KMS-11 (cell line): ENCODE data around the gene IL1R2.

ENCODE experiments used
- H2AFZ ChIP-seq: fragments of 200-600 bp; sonication (generic); 2 replicates; pipeline ENCODE4 v1.6.1; 2016; ENCODE audit warnings: antibody characterized with exemption, mixed run types, low read depth
- H3K27ac ChIP-seq: fragments of 200-600 bp; sonication (generic); 2 replicates; pipeline ENCODE4 v1.6.1; 2016; ENCODE audit warnings: mild to moderate bottlenecking, mixed run types
- H3K27me3 ChIP-seq: fragments of 200-600 bp; sonication (generic); 2 replicates; pipeline ENCODE4 v1.6.1; 2017; ENCODE audit warnings: mild to moderate bottlenecking, low read depth, mixed run types, moderate library complexity; ENCODE audit not compliant: insufficient read depth
- H3K36me3 ChIP-seq: fragments of 200-600 bp; sonication (generic); 2 replicates; pipeline ENCODE4 v1.6.1; 2017; ENCODE audit warnings: mild to moderate bottlenecking, mixed run types; ENCODE audit not compliant: insufficient read depth
- H3K4me1 ChIP-seq: fragments of 200-600 bp; sonication (generic); 2 replicates; pipeline ENCODE4 v1.6.1; 2016; ENCODE audit warnings: mild to moderate bottlenecking, low read depth, mixed run types; ENCODE audit not compliant: poor library complexity, severe bottlenecking
- H3K4me2 ChIP-seq: fragments of 200-600 bp; sonication (generic); 2 replicates; pipeline ENCODE4 v1.7.0; 2016; ENCODE audit warnings: mild to moderate bottlenecking, mixed run types
- H3K4me3 ChIP-seq: fragments of 200-600 bp; sonication (generic); IDR thresholded peaks from 2 replicates; pipeline ENCODE4 v1.6.1; 2017; ENCODE audit warnings: low read depth, low read length, mixed read lengths; ENCODE audit not compliant: insufficient read depth
- H3K79me2 ChIP-seq: fragments of 200-600 bp; sonication (generic); 2 replicates; pipeline ENCODE4 v1.6.1; 2016; ENCODE audit warnings: low read depth, mixed run types; ENCODE audit not compliant: insufficient read depth
- H3K9ac ChIP-seq: fragments of 200-600 bp; sonication (generic); 2 replicates; pipeline ENCODE4 v1.6.1; 2016; ENCODE audit warnings: mild to moderate bottlenecking, mixed run types
- H4K20me1 ChIP-seq: fragments of 200-600 bp; sonication (generic); 2 replicates; pipeline ENCODE4 v1.6.1; 2016; ENCODE audit warnings: mild to moderate bottlenecking, mixed run types; ENCODE audit not compliant: insufficient read depth
- TF ChIP-seq, protein P1 (sequence below): fragments of 200-600 bp; sonication (generic); conservative IDR thresholded peaks from 2 replicates; pipeline ENCODE4 v1.6.1; 2017; ENCODE audit warnings: low read depth, mild to moderate bottlenecking, antibody characterized with exemption, low read length, moderate library complexity, mixed read lengths

The IL1R2 gene

GRCh38 chr2:102013206-102014040, 21.7 kb downstream of the IL1R2 start:
- H4K20me1 ChIP-seq, result no peaks in the 10 kb centered on the region
- TF ChIP-seq, protein P1, sequence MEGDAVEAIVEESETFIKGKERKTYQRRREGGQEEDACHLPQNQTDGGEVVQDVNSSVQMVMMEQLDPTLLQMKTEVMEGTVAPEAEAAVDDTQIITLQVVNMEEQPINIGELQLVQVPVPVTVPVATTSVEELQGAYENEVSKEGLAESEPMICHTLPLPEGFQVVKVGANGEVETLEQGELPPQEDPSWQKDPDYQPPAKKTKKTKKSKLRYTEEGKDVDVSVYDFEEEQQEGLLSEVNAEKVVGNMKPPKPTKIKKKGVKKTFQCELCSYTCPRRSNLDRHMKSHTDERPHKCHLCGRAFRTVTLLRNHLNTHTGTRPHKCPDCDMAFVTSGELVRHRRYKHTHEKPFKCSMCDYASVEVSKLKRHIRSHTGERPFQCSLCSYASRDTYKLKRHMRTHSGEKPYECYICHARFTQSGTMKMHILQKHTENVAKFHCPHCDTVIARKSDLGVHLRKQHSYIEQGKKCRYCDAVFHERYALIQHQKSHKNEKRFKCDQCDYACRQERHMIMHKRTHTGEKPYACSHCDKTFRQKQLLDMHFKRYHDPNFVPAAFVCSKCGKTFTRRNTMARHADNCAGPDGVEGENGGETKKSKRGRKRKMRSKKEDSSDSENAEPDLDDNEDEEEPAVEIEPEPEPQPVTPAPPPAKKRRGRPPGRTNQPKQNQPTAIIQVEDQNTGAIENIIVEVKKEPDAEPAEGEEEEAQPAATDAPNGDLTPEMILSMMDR, result no peak
- H3K4me1 ChIP-seq, result peaks cover 7% of the 10 kb centered on the region
- no peaks in the 10 kb centered on the region for H3K79me2 ChIP-seq
- H3K9ac ChIP-seq, result no peak overlapping the region
- no peaks in the 10 kb centered on the region for H3K36me3 ChIP-seq
- H3K27me3 ChIP-seq, result no peaks in the 10 kb centered on the region
- no peak overlapping the region for H3K4me2 ChIP-seq
- H3K27ac ChIP-seq, result no peak overlapping the region
- no peak overlapping the region for H2AFZ ChIP-seq
- no peak overlapping the region for H3K4me3 ChIP-seq

GRCh38 chr2:102014041-102014345, 22.2 kb downstream of the IL1R2 start:
- H3K9ac ChIP-seq, result no peak overlapping the region
- H3K4me3 ChIP-seq, result no peak overlapping the region
- no peak overlapping the region for H3K4me2 ChIP-seq
- peaks cover 7% of the 10 kb centered on the region for H3K4me1 ChIP-seq
- no peak overlapping the region for H3K27ac ChIP-seq
- H3K36me3 ChIP-seq, result no peaks in the 10 kb centered on the region
- H4K20me1 ChIP-seq, result no peaks in the 10 kb centered on the region
- no peaks in the 10 kb centered on the region for H3K79me2 ChIP-seq
- H3K27me3 ChIP-seq, result no peaks in the 10 kb centered on the region
- TF ChIP-seq, protein P1, result no peak
- H2AFZ ChIP-seq, result no peak overlapping the region

GRCh38 chr2:102015399-102015798, 23.6 kb downstream of the IL1R2 start:
- Histone ChIP-seq H3K4me1 (peaks cover 7% of the 10 kb centered on the region), H3K4me3 (no peak overlapping the region), H3K36me3 (no peaks in the 10 kb centered on the region), H3K27me3 (no peaks in the 10 kb centered on the region), H3K4me2 (no peak overlapping the region), H2AFZ (no peak overlapping the region), H4K20me1 (no peaks in the 10 kb centered on the region), H3K79me2 (no peaks in the 10 kb centered on the region), H3K27ac (no peak overlapping the region), H3K9ac (no peak overlapping the region)
- TF ChIP-seq, protein P1, result no peak

GRCh38 chr2:102016399-102016955, 24.7 kb downstream of the IL1R2 start:
- H3K27me3 ChIP-seq, result no peaks in the 10 kb centered on the region
- H3K4me1 ChIP-seq, result peaks cover 7% of the 10 kb centered on the region
- H3K4me2 ChIP-seq, result no peak overlapping the region
- no peak overlapping the region for H3K27ac ChIP-seq
- H2AFZ ChIP-seq, result no peak overlapping the region
- H4K20me1 ChIP-seq, result no peaks in the 10 kb centered on the region
- H3K79me2 ChIP-seq, result no peaks in the 10 kb centered on the region
- H3K36me3 ChIP-seq, result no peaks in the 10 kb centered on the region
- TF ChIP-seq, protein P1, result no peak
- no peak overlapping the region for H3K4me3 ChIP-seq
- no peak overlapping the region for H3K9ac ChIP-seq
